H1 (cell line): Measurements from ENCODE around the gene VPS13D. TPM values are rescaled to one million over a fixed set of nuclear protein-coding genes. Genes with fewer than 3 reads are reported as not detected.

Source experiments
- ASH2L ChIP-seq: fragments of 200-600, 300-600 bp; sonication (generic); IDR thresholded peaks from one replicate; pipeline ENCODE4 v1.7.1; 2017; ENCODE audit warnings: low read length
- BCL11A ChIP-seq, 2 experiments: IDR thresholded peaks; one replicate each; pipeline ENCODE4 v1.6.1; 2011; ENCODE audit warnings: low read depth in 2 of 2, low read length in 2 of 2, mild to moderate bottlenecking in 2 of 2
- CREB1 ChIP-seq: IDR thresholded peaks from 2 replicates; pipeline ENCODE4 v1.6.1; 2012; ENCODE audit warnings: inconsistent platforms
- TEAD4 ChIP-seq: IDR thresholded peaks from 2 replicates; pipeline ENCODE4 v1.6.1; 2012; ENCODE audit warnings: low read depth, low read length, inconsistent platforms, mixed read lengths
- polyA plus RNA-seq, 7 experiments: library from polyadenylated mRNA; depleted of rRNA in 3 of 7; stranded (reverse) in 5 of 7; unstranded in 2 of 7; fragments of >200 nt in 5 of 7; fragments of 200-250 nt in 2 of 7; gene quantifications; 1 replicate in 5 of 7; 2 replicates in 1 of 7; 4 replicates in 1 of 7; pipeline versions ENCODE4 v1.2.1 to v1.2.3, GENCODE V29; 2011 to 2013; ENCODE audit warnings: missing spikeins in 2 of 7, mixed read lengths in 2 of 7
- total RNA-seq: library from RNA; stranded (reverse); fragmentation: NEBNext Ultra II Directional; extraction: Animal tissue kit (Norgen Biotek cat#: 25700); gene quantifications from 2 replicates; pipeline ENCODE4 v1.2.1, GENCODE V29; 2021
- TF ChIP-seq, protein P1 (sequence below): IDR thresholded peaks from 2 replicates; pipeline ENCODE4 v1.6.1; 2012; ENCODE audit warnings: low read length, inconsistent platforms

VPS13D gene
- total and polyA plus RNA-seq, 2 of the 8 experiments (the other 6 are each of a cell fraction or from before 2014, with no cell fraction given): 10.9 to 31.2 TPM

DNA sequence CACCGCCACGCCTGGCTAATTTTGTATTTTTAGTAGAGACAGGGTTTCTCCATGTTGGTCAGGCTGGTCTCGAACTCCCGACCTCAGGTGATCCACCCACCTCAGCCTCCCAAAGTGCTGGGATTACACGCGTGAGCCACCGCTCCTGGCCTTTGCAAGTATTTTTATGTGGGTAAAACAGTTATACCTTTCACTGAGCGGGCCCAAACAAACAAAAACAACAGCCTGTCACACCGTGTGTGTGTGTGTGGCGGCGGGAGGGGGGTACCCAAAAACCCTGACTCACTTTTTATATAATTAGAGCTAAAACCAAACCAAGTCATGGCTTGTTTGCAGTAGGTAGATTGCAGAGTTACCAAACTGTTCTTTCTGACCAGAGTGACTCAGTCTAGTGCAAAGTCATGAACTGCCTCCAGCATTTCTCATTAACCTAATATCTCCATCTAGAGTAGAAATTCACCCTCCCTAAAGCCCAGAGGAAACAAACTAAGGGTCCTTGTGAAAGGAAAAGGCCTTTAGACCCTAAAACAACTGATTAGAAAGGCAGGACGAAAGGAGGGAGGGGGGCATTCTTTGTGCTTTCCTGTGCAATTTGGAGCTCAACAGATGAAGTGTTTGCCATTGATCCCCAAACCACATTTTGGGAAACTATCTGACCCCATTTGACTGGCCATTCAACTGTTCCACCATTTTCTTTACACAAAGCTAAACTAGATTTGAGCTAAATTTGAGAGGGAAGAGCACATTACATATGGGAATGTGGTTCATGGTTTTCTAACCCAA is 207.2 kb downstream of the VPS13D start (continued):
- TF ChIP-seq, protein P1, sequence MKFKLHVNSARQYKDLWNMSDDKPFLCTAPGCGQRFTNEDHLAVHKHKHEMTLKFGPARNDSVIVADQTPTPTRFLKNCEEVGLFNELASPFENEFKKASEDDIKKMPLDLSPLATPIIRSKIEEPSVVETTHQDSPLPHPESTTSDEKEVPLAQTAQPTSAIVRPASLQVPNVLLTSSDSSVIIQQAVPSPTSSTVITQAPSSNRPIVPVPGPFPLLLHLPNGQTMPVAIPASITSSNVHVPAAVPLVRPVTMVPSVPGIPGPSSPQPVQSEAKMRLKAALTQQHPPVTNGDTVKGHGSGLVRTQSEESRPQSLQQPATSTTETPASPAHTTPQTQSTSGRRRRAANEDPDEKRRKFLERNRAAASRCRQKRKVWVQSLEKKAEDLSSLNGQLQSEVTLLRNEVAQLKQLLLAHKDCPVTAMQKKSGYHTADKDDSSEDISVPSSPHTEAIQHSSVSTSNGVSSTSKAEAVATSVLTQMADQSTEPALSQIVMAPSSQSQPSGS: no peak
- TF ChIP-seq BCL11A (IDR thresholded peaks at IDR 0.05; ENCODE audit: low read depth in 2 of 2, low read length in 2 of 2) (no peak), ASH2L (no peak), CREB1 (no peak), TEAD4 (no peak)
